Pancreas (tissue), 10 donors: ENCODE results near the gene PHKG2. TPM values are rescaled to one million over a fixed set of nuclear protein-coding genes. Genes with fewer than 3 reads are reported as not detected.

Experiments used
- ATAC-seq, 4 donors: fragments of 200-7000 bp; cut with Tn5 transposase; one replicate each; pipeline versions ENCODE4 v1.8.0 to v1.9.1; 2020; ENCODE audit warnings: mild to moderate bottlenecking in 4 of 4, moderate library complexity in 4 of 4
- DNase-seq, 6 donors: peaks; one replicate each; pipeline ENCODE4 v3.0.0-alpha.2; 2020
- FAIRE-seq: peaks from 2 replicates; lab custom pipeline; 2012; peaks lifted over from hg19 to GRCh38; lab: Jason Lieb, UNC
- H3K27ac ChIP-seq, 4 donors: fragments of 200-600 bp; sonication (generic); 1 replicate in 3 of 4; 2 replicates in 1 of 4; pipeline versions ENCODE4 v1.5.0 to v1.8.0; 2020
- H3K27me3 ChIP-seq, 4 donors: fragments of 200-600 bp; one replicate each; pipeline ENCODE4 v1.8.0; 2021
- H3K36me3 ChIP-seq, 3 donors: fragments of 200-600 bp; sonication (generic) in 1 of 3; one replicate each; pipeline versions ENCODE4 v1.5.0 to v1.8.0; 2020 to 2021
- H3K4me1 ChIP-seq, 3 donors: fragments of 200-600 bp; one replicate each; pipeline ENCODE4 v1.8.0; 2021
- H3K4me3 ChIP-seq, 4 donors: fragments of 200-600 bp; sonication (generic) in 2 of 4; one replicate each; pipeline versions ENCODE4 v1.5.0 to v1.8.0; 2020 to 2021
- H3K9me3 ChIP-seq, 4 donors: fragments of 200-600 bp; one replicate each; pipeline ENCODE4 v1.8.0; 2021
- CTCF ChIP-seq, 4 donors: fragments of 200-600 bp; sonication (generic) in 3 of 4; IDR thresholded peaks; one replicate each; pipeline versions ENCODE4 v1.5.0 to v1.8.0; 2021; ENCODE audit warnings: antibody characterized with exemption in 4 of 4
- WGBS, 2 donors: extraction: QIAGEN DNeasy Blood & Tissue Kit; methylation state at CpG; one replicate each; pipeline ENCODE4 v1.1.7; 2013; 5-methylcytosine and 5-hydroxymethylcytosine counted together
- intact Hi-C, 3 donors: fragments of 100-400 bp; cut with DNase I; formaldehyde crosslinking; loops; one replicate each; pipeline versions ENCODE4 v1.11.1 to v1.14.2; 2022
- polyA plus RNA-seq, 2 donors: library from polyadenylated mRNA; stranded (reverse); fragments of 200-250 nt; gene quantifications; one replicate each; pipeline ENCODE4 v1.2.3, GENCODE V29; 2013
- total RNA-seq, 6 donors: library from RNA; stranded (reverse); fragmentation: NEBNext Ultra II Directional in 4 of 6; extraction: Animal tissue kit (Norgen Biotek cat#: 25700) in 4 of 6; gene quantifications; one replicate each; pipeline versions ENCODE4 v1.2.1 to v1.2.4, GENCODE V29; 2021 to 2023
- donor health status: healthy with polysubstance abuse.
- donor health status: DM: no; HTN: no; CAD: no; lungs with moderate emphysema.
- donor health status: DM: no; HTN: no; CAD: no.
- donor health status: control.
- donor health status: control.
- donor health status: Bipolar disorder and iron deficiency.
- donor health status: DM: yes; HTN: yes; CAD: no.
- donor health status: DM: no; HTN: no; CAD: no.
- donor health status: DM: no; HTN: no; CAD: no.
- donor health status: DM: yes; HTN: yes; CAD: no.

The PHKG2 gene
- total and polyA plus RNA-seq, 8 donors = 7.9 to 42.3 (median 11.4) TPM

- intact Hi-C loops = no loop called here
Measured at GRCh38 chr16:30711712-30712111, 36.5 kb upstream of the PHKG2 start.

DNA sequence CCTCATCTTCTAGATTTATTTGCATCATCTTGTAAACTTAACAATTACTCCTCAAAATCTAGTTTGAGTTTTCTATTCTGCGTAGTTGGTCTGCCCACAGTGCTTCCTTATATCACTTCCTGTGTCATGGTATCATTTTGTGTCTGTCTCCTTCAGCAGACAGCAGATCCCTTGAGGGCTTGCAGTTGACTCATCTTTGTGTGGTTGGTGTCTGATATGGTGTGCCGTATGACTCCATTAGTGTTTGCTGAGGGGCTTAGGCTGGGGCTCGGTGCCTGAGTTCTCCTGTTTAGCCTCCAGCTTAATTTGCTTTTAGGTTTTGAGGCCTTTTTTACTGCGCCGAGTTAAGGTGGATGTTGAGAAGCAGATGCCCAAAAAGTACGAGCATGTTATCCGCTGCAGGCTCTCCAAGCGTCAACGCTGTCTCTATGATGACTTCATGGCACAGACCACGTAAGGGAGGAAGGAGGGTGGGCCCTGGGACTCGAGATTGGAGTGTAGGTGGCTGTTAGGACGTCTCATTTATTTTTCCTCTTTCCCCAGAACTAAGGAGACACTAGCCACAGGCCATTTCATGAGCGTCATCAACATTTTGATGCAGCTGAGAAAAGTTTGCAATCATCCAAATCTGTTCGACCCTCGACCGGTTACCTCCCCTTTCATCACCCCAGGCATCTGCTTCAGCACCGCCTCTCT is 32.3 kb upstream of the PHKG2 start:
- 86 to 89% methylated on average over 17 of the region's 17 CpGs for WGBS, 2 donors
- peak in 2 of 4 donors; percentile 35 to 51 for ATAC-seq
- no peaks in the 10 kb centered on the region for H3K9me3 ChIP-seq
- DNase-seq = peak in 1 of 6 donors; percentile 11
- TF ChIP-seq CTCF (IDR thresholded peaks at IDR 0.05) = no peak
- no peaks in the 10 kb centered on the region for H3K4me1 ChIP-seq
- no peaks in the 10 kb centered on the region for H3K27me3 ChIP-seq
- FAIRE-seq = no peak
- H3K27ac ChIP-seq = peak overlapping the region in 1 of 4 donors; percentile 36
- H3K36me3 ChIP-seq = peaks cover 24 to 95% (median 50%) of the 10 kb centered on the region in 3 donors
- no peak overlapping the region for H3K4me3 ChIP-seq
- intact Hi-C loops = no loop called here

More at GRCh38 chr16:30711712-30712111, 36.5 kb upstream of the PHKG2 start:
- Histone ChIP-seq H3K9me3 (no peaks in the 10 kb centered on the region), H3K27me3 (no peaks in the 10 kb centered on the region), H3K36me3 (peaks cover 29 to 97% (median 72%) of the 10 kb centered on the region in 3 donors), H3K27ac (no peak overlapping the region), H3K4me1 (no peaks in the 10 kb centered on the region), H3K4me3 (no peak overlapping the region)
- TF ChIP-seq CTCF (IDR thresholded peaks at IDR 0.05) = no peak
- 95 to 100% methylated on average over 1 of the region's 1 CpG for WGBS, 2 donors
- FAIRE-seq (no peak), DNase-seq (no peak), ATAC-seq (no peak)

- H3K4me3 ChIP-seq = no peak overlapping the region
- 88 to 91% methylated on average over 11 of the region's 11 CpGs for WGBS, 2 donors
- FAIRE-seq = no peak
- DNase-seq = peak in 2 of 6 donors; percentile 29
- peaks cover 20 to 97% (median 62%) of the 10 kb centered on the region in 3 donors for H3K36me3 ChIP-seq
- no peaks in the 10 kb centered on the region for H3K27me3 ChIP-seq
- no peaks in the 10 kb centered on the region for H3K9me3 ChIP-seq
- no peak overlapping the region for H3K27ac ChIP-seq
- no peak for TF ChIP-seq CTCF (IDR thresholded peaks at IDR 0.05)
- intact Hi-C loops = no loop called here
- no peak for ATAC-seq
- H3K4me1 ChIP-seq = no peaks in the 10 kb centered on the region
Measured at GRCh38 chr16:30720086-30720485, 28.1 kb upstream of the PHKG2 start.

DNA sequence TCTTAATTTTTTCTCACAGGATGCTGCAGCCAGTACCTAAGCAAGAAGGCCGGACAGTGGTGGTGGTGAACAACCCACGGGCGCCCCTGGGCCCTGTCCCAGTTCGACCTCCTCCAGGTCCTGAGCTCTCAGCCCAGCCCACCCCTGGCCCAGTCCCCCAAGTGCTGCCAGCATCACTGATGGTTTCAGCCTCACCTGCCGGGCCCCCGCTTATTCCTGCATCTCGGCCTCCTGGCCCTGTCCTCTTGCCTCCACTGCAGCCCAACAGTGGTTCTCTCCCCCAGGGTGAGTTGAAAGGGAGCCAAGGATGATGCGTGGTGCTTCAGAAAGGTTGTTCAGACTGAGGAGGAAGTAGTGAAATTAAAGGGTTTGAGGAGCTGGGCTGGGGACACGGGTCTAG is 27.5 kb upstream of the PHKG2 start:
- peaks cover 20 to 99% (median 66%) of the 10 kb centered on the region in 3 donors for H3K36me3 ChIP-seq
- WGBS, 2 donors = 81 to 83% methylated on average over 8 to 9 of the region's 9 CpGs

More for the DNA sequence above, 27.5 kb upstream of the PHKG2 start:
- Histone ChIP-seq H3K4me3 (no peak overlapping the region), H3K27me3 (no peaks in the 10 kb centered on the region), H3K4me1 (no peaks in the 10 kb centered on the region), H3K9me3 (no peaks in the 10 kb centered on the region), H3K27ac (no peak overlapping the region)
- TF ChIP-seq CTCF (IDR thresholded peaks at IDR 0.05) = no peak
- FAIRE-seq (no peak), ATAC-seq (no peak), DNase-seq (peak in 2 of 6 donors; percentile 29 to 50)
- intact Hi-C loops = no loop called here
